Measurements from ENCODE around the gene STARD6. TPM values are rescaled to one million over a fixed set of nuclear protein-coding genes. Genes with fewer than 3 reads are reported as not detected.

The STARD6 gene
- total and polyA plus RNA-seq, 10 of the 15 experiments (the other 5 are each of a cell fraction or from before 2014, with no cell fraction given): 0.10 to 0.84 (median 0.34) TPM; not detected in 3

DNA sequence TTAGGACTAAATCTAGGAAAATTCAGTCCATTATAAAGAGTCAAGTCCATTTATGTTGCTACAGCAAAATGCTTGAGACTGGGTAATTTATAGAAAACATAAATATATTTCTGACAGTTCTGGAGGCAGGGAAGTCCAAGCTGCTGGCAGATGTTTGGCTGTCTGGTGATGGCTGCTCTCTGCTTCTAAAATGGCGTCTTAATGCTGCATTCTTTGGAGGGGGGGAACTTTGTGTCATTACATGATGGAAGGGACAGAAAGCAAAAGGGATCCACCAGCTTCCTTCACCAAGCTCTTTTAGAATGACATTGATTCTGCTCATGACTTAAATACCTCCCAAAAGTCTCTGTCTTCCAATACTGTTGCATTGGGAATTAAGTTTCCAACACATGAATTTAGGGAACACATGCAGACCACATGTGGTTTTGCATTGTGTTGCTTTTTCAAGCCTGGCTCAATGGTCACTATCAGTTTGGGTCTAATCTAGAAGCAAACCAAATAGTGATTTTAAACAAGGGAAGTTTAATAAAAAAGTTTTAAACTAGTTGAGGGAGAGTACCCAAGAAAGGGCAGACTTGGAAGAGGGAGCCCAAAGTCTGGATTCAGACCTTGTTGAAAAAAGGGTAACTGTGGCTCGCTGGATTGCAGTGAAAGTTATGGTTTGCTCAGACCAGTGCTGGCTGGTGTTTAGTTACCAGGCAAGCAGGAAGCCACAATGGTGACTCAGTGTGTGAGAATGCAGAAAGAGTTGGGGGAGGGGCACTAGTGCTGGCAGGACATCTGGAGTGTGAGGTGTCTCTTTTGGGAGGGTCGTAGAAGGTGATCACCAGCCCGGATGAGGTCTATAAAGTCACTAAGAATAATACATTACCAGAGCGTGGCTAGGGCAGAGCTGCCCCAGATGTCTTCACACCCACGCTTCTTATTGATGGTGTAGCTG is 30.8 kb upstream of the STARD6 start:
- no TSS peak for BruUV-seq (replicated peaks)
- RAD21 ChIA-PET (ENCODE audit: unreplicated experiment): no interaction called here
- peak; percentile 94 for ATAC-seq
- in situ Hi-C loops (cut with MboI): no loop called here
- no peaks in the 10 kb centered on the region for H3K9me3 ChIP-seq (replicated peaks; ENCODE audit: control insufficient read depth, insufficient read depth, low read length)
- CTCF ChIA-PET: interaction anchor here (0.9 to 1.8 kb wide), 4 partner anchors 17 to 291 kb away, joined by 3 to 5 read pairs (median 4); no protein-coding TSS in a partner anchor
- peak overlapping the region; percentile 64; the same call in 1 of the 2 replicates for H3K4me2 ChIP-seq (ENCODE audit: control insufficient read depth, insufficient read depth)
- SMC1A ChIA-PET (ENCODE audit: uncharacterized antibody, unreplicated experiment): interaction anchor here (0.8 kb wide), 2 partner anchors 16 to 116 kb away, joined by 3 read pairs; no protein-coding TSS in a partner anchor
- WGBS (ENCODE audit: insufficient coverage, insufficient replicate concordance, low lambda C conversion rate, missing lambda C conversion rate): 45% methylated on average over 6 of the region's 6 CpGs
- peak; percentile 40 for DNase-seq (ENCODE audit: low read depth, low spot score)
- peak overlapping the region; percentile 22; the same call in 1 of the 2 replicates for H3K9ac ChIP-seq (ENCODE audit: control insufficient read depth, insufficient read depth, low read length)
- intact Hi-C loops (cut with micrococcal nuclease; ENCODE audit: unreplicated experiment): no loop called here
- FAIRE-seq: no peak
- H3K27me3 ChIP-seq (replicated peaks in 1 of 2; ENCODE audit: control insufficient read depth in 2 of 2, insufficient read depth in 2 of 2, low read length in 1 of 2): no peaks in the 10 kb centered on the region
- H3K27ac ChIP-seq (ENCODE audit: control insufficient read depth, insufficient read depth): peak overlapping the region; percentile 31; the same call in 1 of the 2 replicates
- no peak overlapping the region for H3K4me3 ChIP-seq
- no peaks in the 10 kb centered on the region for H3K36me3 ChIP-seq (ENCODE audit: control insufficient read depth in 2 of 2, insufficient read depth in 2 of 2, low read length in 1 of 2)
- H3K79me2 ChIP-seq (ENCODE audit: control insufficient read depth, insufficient read depth, low read length): no peaks in the 10 kb centered on the region
- no peaks in the 10 kb centered on the region for H4K20me1 ChIP-seq (ENCODE audit: control insufficient read depth, insufficient read depth)
- POLR2A ChIA-PET: no interaction called here
- peak overlapping the region; percentile 51 for H2AFZ ChIP-seq (ENCODE audit: control insufficient read depth, low read depth, low read length)
- TF ChIP-seq RAD21 (IDR thresholded peaks at IDR 0.05; ENCODE audit: insufficient read depth, low read depth, low read length) (no peak), IKZF2 (IDR thresholded peaks at IDR 0.05) (0 out of 4 replicates have a peak, but pooled peaks of 1 of the 2 experiments have one; percentile 12), NR2C1 (IDR thresholded peaks at IDR 0.05) (no peak), JUNB (IDR thresholded peaks at IDR 0.05) (peak; percentile 22; the same call in 1 of the 2 replicates), FOS (IDR thresholded peaks at IDR 0.05; ENCODE audit: borderline replicate concordance, extremely low read depth, insufficient read length) (no peak), TCF3 (IDR thresholded peaks at IDR 0.05; ENCODE audit: borderline replicate concordance, insufficient read depth, low read depth, low read length) (0 out of 2 replicates have a peak, but pooled peaks have one; percentile 29), EGR1 (IDR thresholded peaks at IDR 0.05; ENCODE audit: borderline replicate concordance in 1 of 2, low read depth in 2 of 2, low read length in 2 of 2) (0 out of 3 replicates have a peak, but pooled peaks of 1 of the 2 experiments have one; percentile 23), SP1 (IDR thresholded peaks at IDR 0.05; ENCODE audit: low read depth, low read length) (peak; percentile 13), SUPT20H (IDR thresholded peaks at IDR 0.05; ENCODE audit: borderline replicate concordance, control insufficient read depth, low read depth, low read length) (no peak), RCOR1 (conservative IDR thresholded peaks at IDR 0.05; ENCODE audit: low read depth, low read length) (no peak), EP300 (IDR thresholded peaks at IDR 0.05; ENCODE audit: borderline replicate concordance in 1 of 2, control insufficient read depth in 1 of 2, low read depth in 2 of 2, low read length in 2 of 2) (no peak), CHD1 (IDR thresholded peaks at IDR 0.05; ENCODE audit: low read depth, low read length) (no peak), POLR2A (IDR thresholded peaks at IDR 0.05; ENCODE audit: low read depth, low read length) (0 out of 2 replicates have a peak, but pooled peaks have one; percentile 26), RUNX3 (IDR thresholded peaks at IDR 0.05; ENCODE audit: low read length) (peak; percentile 73), IRF4 (IDR thresholded peaks at IDR 0.05; ENCODE audit: low read depth, low read length) (peak; percentile 38; the same call in 1 of the 2 replicates), BACH1 (IDR thresholded peaks at IDR 0.05; ENCODE audit: borderline replicate concordance) (0 out of 2 replicates have a peak, but pooled peaks have one; percentile 26), YY1 (IDR thresholded peaks at IDR 0.05; ENCODE audit: low read depth, low read length) (peak; percentile 80), TCF12 (IDR thresholded peaks at IDR 0.05; ENCODE audit: low read depth, low read length) (peak; percentile 75; the same call in 1 of the 2 replicates)
- TF ChIP-seq, protein P1, sequence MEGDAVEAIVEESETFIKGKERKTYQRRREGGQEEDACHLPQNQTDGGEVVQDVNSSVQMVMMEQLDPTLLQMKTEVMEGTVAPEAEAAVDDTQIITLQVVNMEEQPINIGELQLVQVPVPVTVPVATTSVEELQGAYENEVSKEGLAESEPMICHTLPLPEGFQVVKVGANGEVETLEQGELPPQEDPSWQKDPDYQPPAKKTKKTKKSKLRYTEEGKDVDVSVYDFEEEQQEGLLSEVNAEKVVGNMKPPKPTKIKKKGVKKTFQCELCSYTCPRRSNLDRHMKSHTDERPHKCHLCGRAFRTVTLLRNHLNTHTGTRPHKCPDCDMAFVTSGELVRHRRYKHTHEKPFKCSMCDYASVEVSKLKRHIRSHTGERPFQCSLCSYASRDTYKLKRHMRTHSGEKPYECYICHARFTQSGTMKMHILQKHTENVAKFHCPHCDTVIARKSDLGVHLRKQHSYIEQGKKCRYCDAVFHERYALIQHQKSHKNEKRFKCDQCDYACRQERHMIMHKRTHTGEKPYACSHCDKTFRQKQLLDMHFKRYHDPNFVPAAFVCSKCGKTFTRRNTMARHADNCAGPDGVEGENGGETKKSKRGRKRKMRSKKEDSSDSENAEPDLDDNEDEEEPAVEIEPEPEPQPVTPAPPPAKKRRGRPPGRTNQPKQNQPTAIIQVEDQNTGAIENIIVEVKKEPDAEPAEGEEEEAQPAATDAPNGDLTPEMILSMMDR (IDR thresholded peaks at IDR 0.05 in 2 of 3, conservative IDR thresholded peaks at IDR 0.05 in 1 of 3; ENCODE audit: control insufficient read depth in 2 of 3, extremely low read depth in 1 of 3, insufficient read depth in 1 of 3, low read depth in 3 of 3, low read length in 3 of 3): no peak
- peaks cover 13% of the 10 kb centered on the region for H3K4me1 ChIP-seq (ENCODE audit: control insufficient read depth, insufficient read depth, low read length)

Measured in GM12878 (cell line).